ENCODE data around the gene SYN1.
A peak's percentile ranks its signal among the peaks of the same experiment; 100 is the strongest.

Gene SYN1

GRCh38 chrX:47651043-47651905 is 31.6 kb upstream of the SYN1 start:
- Histone ChIP-seq H3K9ac (ENCODE audit: low read length) (peak overlapping the region; percentile 63), H3K4me3 (ENCODE audit: low read length) (peak overlapping the region; percentile 100), H4K20me1 (ENCODE audit: insufficient read depth, low read length) (no peaks in the 10 kb centered on the region; the same call in 1 of the 2 replicates), H2AFZ (ENCODE audit: low read depth, low read length) (no peak overlapping the region), H3K4me2 (ENCODE audit: low read length) (peak overlapping the region; percentile 95), H3K27me3 (ENCODE audit: low read depth, low read length) (no peaks in the 10 kb centered on the region), H3K9me3 (ENCODE audit: insufficient read depth, low read length) (no peaks in the 10 kb centered on the region), H3K79me2 (ENCODE audit: low read length) (peaks cover 30% of the 10 kb centered on the region), H3K36me3 (replicated peaks; ENCODE audit: low read depth, low read length) (peaks cover 19% of the 10 kb centered on the region), H3K27ac (ENCODE audit: low read length) (peak overlapping the region; percentile 35), H3K4me1 (ENCODE audit: low read length) (peaks cover 20% of the 10 kb centered on the region)
- TF ChIP-seq EZH2phosphoT487 (IDR thresholded peaks at IDR 0.05; ENCODE audit: low read depth) = no peak
- TF ChIP-seq, protein P1, sequence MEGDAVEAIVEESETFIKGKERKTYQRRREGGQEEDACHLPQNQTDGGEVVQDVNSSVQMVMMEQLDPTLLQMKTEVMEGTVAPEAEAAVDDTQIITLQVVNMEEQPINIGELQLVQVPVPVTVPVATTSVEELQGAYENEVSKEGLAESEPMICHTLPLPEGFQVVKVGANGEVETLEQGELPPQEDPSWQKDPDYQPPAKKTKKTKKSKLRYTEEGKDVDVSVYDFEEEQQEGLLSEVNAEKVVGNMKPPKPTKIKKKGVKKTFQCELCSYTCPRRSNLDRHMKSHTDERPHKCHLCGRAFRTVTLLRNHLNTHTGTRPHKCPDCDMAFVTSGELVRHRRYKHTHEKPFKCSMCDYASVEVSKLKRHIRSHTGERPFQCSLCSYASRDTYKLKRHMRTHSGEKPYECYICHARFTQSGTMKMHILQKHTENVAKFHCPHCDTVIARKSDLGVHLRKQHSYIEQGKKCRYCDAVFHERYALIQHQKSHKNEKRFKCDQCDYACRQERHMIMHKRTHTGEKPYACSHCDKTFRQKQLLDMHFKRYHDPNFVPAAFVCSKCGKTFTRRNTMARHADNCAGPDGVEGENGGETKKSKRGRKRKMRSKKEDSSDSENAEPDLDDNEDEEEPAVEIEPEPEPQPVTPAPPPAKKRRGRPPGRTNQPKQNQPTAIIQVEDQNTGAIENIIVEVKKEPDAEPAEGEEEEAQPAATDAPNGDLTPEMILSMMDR (IDR thresholded peaks at IDR 0.05; ENCODE audit: low read depth, low read length) = no peak

- TF ChIP-seq, protein P1 (IDR thresholded peaks at IDR 0.05; ENCODE audit: low read depth, low read length) = no peak
- TF ChIP-seq EZH2phosphoT487 (IDR thresholded peaks at IDR 0.05; ENCODE audit: low read depth) = no peak
- H3K27ac ChIP-seq (ENCODE audit: low read length) = peak within 1 kb of the TSS; percentile 50
These were observed 30.7 kb upstream of the SYN1 start, which contains the start of gene ELK1 for GRCh38 chrX:47650164-47651042. Gene ELK1 (minus strand): TSS chrX:47650563. CDS start chrX:47641441, 9,122 bp downstream.

DNA sequence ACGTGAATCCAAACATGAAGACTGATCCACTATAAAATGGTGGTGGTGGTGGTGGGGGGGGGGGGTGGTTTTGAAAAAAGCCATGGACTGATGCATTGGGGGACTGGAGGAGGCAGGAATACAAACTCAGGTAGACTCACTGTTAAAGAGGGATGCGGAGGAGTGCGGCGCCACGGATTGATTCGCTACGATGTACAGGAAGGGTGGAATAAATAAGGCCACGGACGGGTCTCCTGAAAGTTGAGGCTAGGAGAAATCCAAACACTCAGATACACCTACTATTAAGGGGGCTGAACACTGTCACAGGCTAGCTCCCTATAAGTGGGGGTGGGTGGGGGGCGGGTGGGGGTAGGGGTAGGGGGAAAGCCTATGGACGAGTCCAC is 30.1 kb upstream of the SYN1 start:
- Histone ChIP-seq H3K27me3 (ENCODE audit: low read depth, low read length) (no peaks in the 10 kb centered on the region), H3K27ac (ENCODE audit: low read length) (no peak overlapping the region), H3K4me3 (ENCODE audit: low read length) (peak overlapping the region; percentile 100), H3K9ac (ENCODE audit: low read length) (peak overlapping the region; percentile 92), H3K79me2 (ENCODE audit: low read length) (peaks cover 35% of the 10 kb centered on the region), H4K20me1 (ENCODE audit: insufficient read depth, low read length) (no peaks in the 10 kb centered on the region; the same call in 1 of the 2 replicates), H2AFZ (ENCODE audit: low read depth, low read length) (no peak overlapping the region), H3K36me3 (replicated peaks; ENCODE audit: low read depth, low read length) (peaks cover 14% of the 10 kb centered on the region), H3K4me1 (ENCODE audit: low read length) (peaks cover 20% of the 10 kb centered on the region), H3K9me3 (ENCODE audit: insufficient read depth, low read length) (no peaks in the 10 kb centered on the region), H3K4me2 (ENCODE audit: low read length) (peak overlapping the region; percentile 92)
- TF ChIP-seq, protein P1 (IDR thresholded peaks at IDR 0.05; ENCODE audit: low read depth, low read length) = no peak
- no peak for TF ChIP-seq EZH2phosphoT487 (IDR thresholded peaks at IDR 0.05; ENCODE audit: low read depth)

More at GRCh38 chrX:47650164-47651042, 30.7 kb upstream of the SYN1 start, which contains the start of gene ELK1:
- H3K9me3 ChIP-seq (ENCODE audit: insufficient read depth, low read length) = no peaks in the 10 kb centered on the region
- H3K79me2 ChIP-seq (ENCODE audit: low read length) = peaks cover 33% of the 10 kb centered on the region
- H3K4me1 ChIP-seq (ENCODE audit: low read length) = peaks cover 20% of the 10 kb centered on the region
- peaks cover 17% of the 10 kb centered on the region for H3K36me3 ChIP-seq (replicated peaks; ENCODE audit: low read depth, low read length)
- H4K20me1 ChIP-seq (ENCODE audit: insufficient read depth, low read length) = no peaks in the 10 kb centered on the region; the same call in 1 of the 2 replicates
- peak within 1 kb of the TSS; percentile 100 for H3K4me3 ChIP-seq (ENCODE audit: low read length)
- H3K27me3 ChIP-seq (ENCODE audit: low read depth, low read length) = no peaks in the 10 kb centered on the region
- H3K4me2 ChIP-seq (ENCODE audit: low read length) = peak within 1 kb of the TSS; percentile 95
- H2AFZ ChIP-seq (ENCODE audit: low read depth, low read length) = peak within 1 kb of the TSS; percentile 51; the same call in 1 of the 2 replicates
- H3K9ac ChIP-seq (ENCODE audit: low read length) = peak within 1 kb of the TSS; percentile 92
